Erythroblast (primary cell): ENCODE data around the gene SLC16A9.
A peak's percentile ranks its signal among the peaks of the same experiment; 100 is the strongest.

Experiments used
- DNase-seq, 2 experiments: peaks; one replicate each; lab custom pipeline; 2025; lab: John Stamatoyannopoulos, UW
- GATA1 ChIP-seq: IDR thresholded peaks from 2 replicates; pipeline ENCODE4 v1.6.1; 2011; ENCODE audit warnings: low read depth, mild to moderate bottlenecking, control low read depth, low read length, moderate library complexity
- POLR2A ChIP-seq: IDR thresholded peaks from 2 replicates; pipeline ENCODE4 v1.6.1; 2011; ENCODE audit warnings: mild to moderate bottlenecking, low read length

The SLC16A9 gene

DNA sequence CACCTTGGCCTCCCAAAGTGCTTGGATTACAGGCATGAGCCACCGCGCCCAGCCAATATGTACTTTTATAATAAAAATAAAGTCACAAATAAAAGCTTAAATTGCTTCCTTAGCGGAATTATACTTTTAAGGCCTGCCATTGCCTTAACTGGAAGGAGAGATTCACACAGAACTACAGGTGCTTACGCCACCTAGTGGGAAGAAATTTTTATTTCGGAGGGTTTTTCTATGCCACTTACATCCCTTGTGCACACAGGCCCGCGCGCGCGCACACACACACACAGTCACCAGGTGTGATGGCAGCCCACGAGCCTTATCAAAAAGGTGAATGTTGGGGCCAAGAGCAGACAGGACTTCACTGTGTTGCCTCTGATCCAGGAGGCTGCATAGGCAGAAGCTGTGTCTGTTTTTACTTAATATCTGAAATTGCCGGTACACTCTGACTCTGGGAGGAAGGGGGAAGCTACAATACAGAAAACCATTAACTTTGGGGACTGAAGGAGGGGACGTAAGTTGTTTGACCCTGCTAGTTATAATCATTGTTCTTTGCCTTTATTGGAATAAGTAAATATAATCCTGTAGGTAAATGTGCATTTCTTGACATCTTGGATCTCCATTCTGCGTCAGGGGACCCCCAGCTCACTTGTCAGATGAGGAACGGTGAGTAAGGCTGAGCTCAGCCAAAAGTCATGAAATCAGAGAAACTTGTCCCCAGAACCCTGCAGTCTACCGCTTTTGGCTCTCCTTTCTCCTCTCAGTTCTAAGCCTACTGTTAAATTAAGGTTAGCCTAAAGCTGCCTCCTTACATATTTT is 87.1 kb downstream of the SLC16A9 start:
- peak; percentile 37 to 59 for DNase-seq
- TF ChIP-seq GATA1 (no peak), POLR2A (no peak)

DNA sequence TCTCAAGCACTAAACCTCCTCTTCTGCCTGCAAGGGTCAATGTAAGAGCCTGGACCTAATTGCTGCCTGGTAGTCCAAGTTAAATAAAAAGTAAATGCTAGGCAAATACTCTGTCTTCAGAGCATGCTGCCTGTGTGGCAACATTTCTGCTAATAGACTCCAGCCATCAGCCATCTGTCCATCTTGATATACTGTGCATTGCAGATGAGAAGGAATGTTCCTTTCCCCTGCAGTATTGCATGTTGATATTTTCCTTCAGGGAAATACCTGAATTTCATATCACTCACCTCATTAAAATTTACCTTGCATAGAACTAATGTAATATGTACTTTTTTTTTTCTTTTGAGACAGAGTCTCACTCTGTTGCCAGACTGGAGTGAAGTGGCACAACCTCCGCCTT is 87.9 kb downstream of the SLC16A9 start:
- TF ChIP-seq GATA1 (no peak), POLR2A (no peak)
- no peak for DNase-seq

DNA sequence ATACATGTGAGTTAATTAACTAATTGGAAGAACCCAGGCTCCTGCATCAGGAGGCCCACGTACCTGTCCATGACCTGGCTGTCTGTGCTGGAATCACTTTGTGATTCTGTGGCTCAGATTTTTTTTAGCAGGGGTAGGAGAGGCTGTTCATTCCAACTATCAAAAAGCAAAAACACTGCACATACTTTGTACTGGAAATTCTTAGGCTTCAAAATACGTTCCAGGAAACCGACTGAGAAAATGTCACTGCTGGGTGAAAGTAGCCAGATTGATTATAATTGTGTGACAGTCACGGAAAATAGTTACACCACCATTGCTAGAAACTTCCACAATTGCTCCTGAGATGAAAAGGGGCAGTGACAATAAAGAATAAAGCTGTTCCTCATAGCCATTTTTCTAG is 91.0 kb downstream of the SLC16A9 start:
- no peak for TF ChIP-seq GATA1
- no peak for TF ChIP-seq POLR2A
- DNase-seq: no peak

DNA sequence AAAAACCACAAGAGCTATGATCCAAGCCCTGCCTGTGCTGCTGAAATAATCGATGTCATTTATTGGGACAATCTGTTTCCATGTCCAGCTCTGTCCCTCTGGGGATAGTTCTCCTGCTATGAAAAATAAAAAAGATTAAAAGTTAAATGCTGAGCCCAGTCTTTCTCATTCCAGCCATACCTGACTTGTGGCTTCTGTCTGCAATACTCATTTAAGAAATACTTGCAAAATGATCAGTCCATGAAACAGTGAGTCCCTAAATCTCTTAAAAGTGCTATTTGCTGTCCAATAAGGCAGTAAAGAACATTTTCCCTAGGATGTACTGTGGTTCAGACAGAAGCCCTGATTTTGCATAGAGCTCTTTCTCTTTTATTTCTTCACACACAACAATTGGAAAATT is 91.7 kb downstream of the SLC16A9 start:
- TF ChIP-seq POLR2A (no peak), GATA1 (no peak)
- DNase-seq: no peak

GRCh38 chr10:59611048-59611447 is 98.6 kb downstream of the SLC16A9 start:
- no peak for DNase-seq
- no peak for TF ChIP-seq GATA1
- TF ChIP-seq POLR2A: no peak

DNA sequence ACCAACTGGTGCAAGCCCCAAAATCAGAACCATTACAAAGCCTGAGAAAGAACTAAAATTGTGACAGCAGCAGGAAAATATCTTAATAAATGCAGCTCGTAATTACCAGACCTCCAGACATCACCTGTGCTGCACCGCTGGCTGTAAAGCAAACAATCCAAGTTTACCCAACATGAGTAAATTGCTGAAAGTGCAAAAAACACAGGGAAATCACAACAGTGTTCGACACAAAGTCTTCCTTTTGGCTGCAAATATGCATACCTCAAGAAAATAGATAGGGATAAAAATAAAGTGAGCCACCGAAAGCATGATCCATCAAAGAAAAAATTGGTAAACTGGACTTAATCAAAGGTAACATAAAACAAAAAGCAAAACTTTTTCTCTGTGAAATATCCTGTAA is 101.7 kb downstream of the SLC16A9 start:
- TF ChIP-seq POLR2A (no peak), GATA1 (no peak)
- no peak for DNase-seq

DNA sequence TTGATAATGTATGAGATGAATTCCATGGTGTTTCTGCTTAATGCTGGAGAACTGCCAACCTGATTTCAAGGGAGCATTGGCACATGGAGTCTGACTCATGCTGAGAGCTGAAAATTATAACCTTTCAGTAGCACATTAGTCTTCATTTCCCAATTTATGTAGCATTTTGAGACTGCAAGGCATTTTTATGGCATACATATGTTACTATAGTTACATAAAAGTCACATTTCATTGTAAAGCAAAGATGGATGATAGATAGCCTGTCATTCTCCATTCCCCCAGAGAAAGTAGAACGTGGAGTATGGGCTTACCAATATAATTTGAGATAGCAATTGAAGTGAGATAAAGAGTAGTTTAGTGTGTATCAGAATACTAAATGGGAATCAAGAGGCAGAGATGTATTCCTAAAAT is 103.1 kb downstream of the SLC16A9 start:
- TF ChIP-seq GATA1 (no peak), POLR2A (no peak)
- DNase-seq: no peak

DNA sequence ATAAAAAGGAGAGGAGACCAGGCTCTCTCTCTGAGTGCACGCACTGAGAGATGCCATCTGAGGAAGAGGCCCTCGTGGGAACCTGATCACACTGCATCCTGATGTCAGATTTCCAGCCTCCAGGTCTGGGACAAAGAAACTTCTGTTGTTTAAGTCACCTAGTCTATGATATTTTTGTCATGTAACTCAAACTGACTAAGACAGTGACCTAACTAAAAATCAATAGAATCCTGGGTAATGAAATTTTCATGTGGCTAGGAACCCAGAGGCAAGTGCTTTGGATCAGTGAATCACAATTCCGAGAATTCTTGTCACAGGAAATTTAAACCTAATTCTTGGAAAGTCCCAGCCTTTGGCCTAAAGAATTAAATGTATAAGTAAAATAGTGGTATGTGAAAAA is 107.7 kb downstream of the SLC16A9 start:
- TF ChIP-seq POLR2A: no peak
- no peak for TF ChIP-seq GATA1
- no peak for DNase-seq
